ENCODE results near the gene PRRC2A.
A peak's percentile ranks its signal among the peaks of the same experiment; 100 is the strongest.

The PRRC2A gene

GRCh38 chr6:31631209-31631608, 10.7 kb downstream of the PRRC2A start:
- ChIA-PET POLR2A (ENCODE audit: low non-redundant PET) (no interaction called here), CTCF (no interaction called here)

GRCh38 chr6:31631681-31632278, 11.3 kb downstream of the PRRC2A start:
- H3K27ac ChIP-seq, result peak overlapping the region; percentile 46
- ChIA-PET POLR2A (ENCODE audit: low non-redundant PET) (no interaction called here), CTCF (no interaction called here)
- TF ChIP-seq CTCF (conservative IDR thresholded peaks at IDR 0.05; ENCODE audit: low read depth), result no peak
- no peak for DNase-seq (ENCODE audit: low spot score)

More at GRCh38 chr6:31631209-31631608, 10.7 kb downstream of the PRRC2A start:
- no peak for TF ChIP-seq CTCF (conservative IDR thresholded peaks at IDR 0.05; ENCODE audit: low read depth)
- no peak for DNase-seq (ENCODE audit: low spot score)
- peak overlapping the region; percentile 46; the same call in 1 of the 2 replicates for H3K27ac ChIP-seq

GRCh38 chr6:31632279-31632946, 11.9 kb downstream of the PRRC2A start:
- no peak for TF ChIP-seq CTCF (conservative IDR thresholded peaks at IDR 0.05; ENCODE audit: low read depth)
- CTCF ChIA-PET, result no interaction called here
- POLR2A ChIA-PET (ENCODE audit: low non-redundant PET), result no interaction called here
- no peak for DNase-seq (ENCODE audit: low spot score)
- H3K27ac ChIP-seq, result peak overlapping the region; percentile 46

GRCh38 chr6:31633447-31633846, 12.9 kb downstream of the PRRC2A start:
- CTCF ChIA-PET, result no interaction called here
- H3K27ac ChIP-seq, result peak overlapping the region; percentile 46
- POLR2A ChIA-PET (ENCODE audit: low non-redundant PET), result no interaction called here
- TF ChIP-seq CTCF (conservative IDR thresholded peaks at IDR 0.05; ENCODE audit: low read depth), result no peak
- no peak for DNase-seq (ENCODE audit: low spot score)

GRCh38 chr6:31634131-31634530, 13.6 kb downstream of the PRRC2A start:
- ChIA-PET CTCF (no interaction called here), POLR2A (ENCODE audit: low non-redundant PET) (interaction anchor here (0.6 kb wide), 1 partner anchor 19 kb away, joined by 3 read pairs; no protein-coding TSS in a partner anchor)
- H3K27ac ChIP-seq, result peak overlapping the region; percentile 49
- TF ChIP-seq CTCF (conservative IDR thresholded peaks at IDR 0.05; ENCODE audit: low read depth), result no peak
- DNase-seq (ENCODE audit: low spot score), result no peak

GRCh38 chr6:31634969-31635575, 14.6 kb downstream of the PRRC2A start:
- POLR2A ChIA-PET (ENCODE audit: low non-redundant PET), result interaction anchor here (1.0 kb wide), 1 partner anchor 17 kb away, joined by 3 read pairs; no protein-coding TSS in a partner anchor
- H3K27ac ChIP-seq, result peak overlapping the region; percentile 49
- CTCF ChIA-PET, result interaction anchor here (1.1 kb wide), 1 partner anchor 13 kb away, joined by 5 read pairs; no protein-coding TSS in a partner anchor

More at GRCh38 chr6:31634969-31635575, 14.6 kb downstream of the PRRC2A start:
- no peak for TF ChIP-seq CTCF (conservative IDR thresholded peaks at IDR 0.05; ENCODE audit: low read depth)
- DNase-seq (ENCODE audit: low spot score), result no peak
